22Rv1 (cell line): ENCODE data around the gene USH2A.
"Not testable (repeated sequence)": the region's sequence is repeated elsewhere in the genome, so short reads cannot be mapped to it uniquely, and the experiment has no call there.

Source experiments
- H3K27ac ChIP-seq: fragments of 450-650 bp; 2 replicates; pipeline ENCODE4 v1.5.1; 2017
- CTCF ChIP-seq: fragments of 450-650 bp; IDR thresholded peaks from 2 replicates; pipeline ENCODE4 v1.5.1; 2017; ENCODE audit warnings: mild to moderate bottlenecking
- ZFX ChIP-seq: fragments of 450-650 bp; IDR thresholded peaks from 2 replicates; pipeline ENCODE4 v1.6.1; 2017; ENCODE audit warnings: antibody characterized with exemption, borderline replicate concordance

Gene USH2A

GRCh38 chr1:216153130-216153529 lies 270.1 kb downstream of the USH2A start:
- TF ChIP-seq ZFX = no peak
- TF ChIP-seq CTCF = no peak
- H3K27ac ChIP-seq = no peak overlapping the region

GRCh38 chr1:216145451-216146018 lies 277.7 kb downstream of the USH2A start:
- H3K27ac ChIP-seq = not testable (repeated sequence)

GRCh38 chr1:216144661-216145450 lies 278.4 kb downstream of the USH2A start:
- no peak for TF ChIP-seq ZFX
- TF ChIP-seq CTCF = no peak
- H3K27ac ChIP-seq = no peak overlapping the region

GRCh38 chr1:216142921-216143320 lies 280.3 kb downstream of the USH2A start:
- H3K27ac ChIP-seq = no peak overlapping the region
- TF ChIP-seq CTCF (no peak), ZFX (no peak)

- no peak overlapping the region for H3K27ac ChIP-seq
These were observed 282.3 kb downstream of the USH2A start for GRCh38 chr1:216140730-216141524.

GRCh38 chr1:216124192-216124781 lies 299.0 kb downstream of the USH2A start:
- H3K27ac ChIP-seq = no peak overlapping the region
- TF ChIP-seq CTCF (no peak), ZFX (no peak)

More at GRCh38 chr1:216140730-216141524, 282.3 kb downstream of the USH2A start:
- no peak for TF ChIP-seq ZFX
- TF ChIP-seq CTCF = no peak

- no peak overlapping the region for H3K27ac ChIP-seq
- no peak for TF ChIP-seq CTCF
- TF ChIP-seq ZFX = no peak
These were observed 299.6 kb downstream of the USH2A start for GRCh38 chr1:216123446-216124191.
